Coronary artery (tissue), 2 donors: ENCODE data around the gene FAM78A.
"Not testable (repeated sequence)": the region's sequence is repeated elsewhere in the genome, so short reads cannot be mapped to it uniquely, and the experiment has no call there.

Experiments
- DNase-seq: peaks from one replicate; pipeline ENCODE4 v3.0.0-alpha.2; 2017; ENCODE audit warnings: low spot score
- H3K27ac ChIP-seq, 2 donors: fragments of 200-600 bp; sonication (generic); one replicate each; pipeline ENCODE4 v1.5.1; 2016 to 2019
- H3K4me3 ChIP-seq: fragments of 200-600 bp; sonication (generic); 2 replicates; pipeline ENCODE4 v1.5.1; 2016; ENCODE audit warnings: mild to moderate bottlenecking, moderate library complexity
- TF ChIP-seq, protein P1 (sequence below): fragments of 200-600 bp; sonication (generic); IDR thresholded peaks from one replicate; pipeline ENCODE4 v1.5.1; 2019; ENCODE audit warnings: antibody characterized with exemption

The FAM78A gene

DNA sequence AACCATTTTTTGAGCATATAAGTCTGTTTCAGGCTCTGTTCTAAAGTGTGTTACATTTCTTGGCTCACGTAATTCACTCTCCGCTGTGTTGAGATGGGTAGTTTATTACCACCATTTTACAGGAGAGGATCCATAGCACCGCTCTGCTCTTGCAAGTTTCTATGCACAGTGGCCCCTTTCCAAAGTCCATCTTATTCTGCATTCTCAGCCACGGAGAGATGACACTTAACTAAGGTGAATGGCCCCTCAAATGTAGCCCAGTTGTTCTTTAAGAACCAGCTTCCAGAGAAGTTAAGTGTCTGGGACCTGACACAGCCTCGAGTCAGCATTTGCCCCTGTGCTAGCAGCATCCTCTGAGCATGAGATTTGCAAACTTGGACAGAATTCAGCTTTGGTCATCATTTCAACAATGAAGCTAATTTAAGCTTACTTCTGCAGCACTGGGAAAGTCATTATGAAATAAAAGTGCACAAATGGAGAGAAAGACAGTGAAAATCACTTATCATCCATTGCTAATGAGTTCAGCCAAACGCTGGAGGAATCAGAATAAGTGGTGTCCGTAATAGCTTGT lies 61.9 kb downstream of the FAM78A start:
- Histone ChIP-seq H3K4me3 (no peak overlapping the region), H3K27ac (no peak overlapping the region)
- TF ChIP-seq, protein P1, sequence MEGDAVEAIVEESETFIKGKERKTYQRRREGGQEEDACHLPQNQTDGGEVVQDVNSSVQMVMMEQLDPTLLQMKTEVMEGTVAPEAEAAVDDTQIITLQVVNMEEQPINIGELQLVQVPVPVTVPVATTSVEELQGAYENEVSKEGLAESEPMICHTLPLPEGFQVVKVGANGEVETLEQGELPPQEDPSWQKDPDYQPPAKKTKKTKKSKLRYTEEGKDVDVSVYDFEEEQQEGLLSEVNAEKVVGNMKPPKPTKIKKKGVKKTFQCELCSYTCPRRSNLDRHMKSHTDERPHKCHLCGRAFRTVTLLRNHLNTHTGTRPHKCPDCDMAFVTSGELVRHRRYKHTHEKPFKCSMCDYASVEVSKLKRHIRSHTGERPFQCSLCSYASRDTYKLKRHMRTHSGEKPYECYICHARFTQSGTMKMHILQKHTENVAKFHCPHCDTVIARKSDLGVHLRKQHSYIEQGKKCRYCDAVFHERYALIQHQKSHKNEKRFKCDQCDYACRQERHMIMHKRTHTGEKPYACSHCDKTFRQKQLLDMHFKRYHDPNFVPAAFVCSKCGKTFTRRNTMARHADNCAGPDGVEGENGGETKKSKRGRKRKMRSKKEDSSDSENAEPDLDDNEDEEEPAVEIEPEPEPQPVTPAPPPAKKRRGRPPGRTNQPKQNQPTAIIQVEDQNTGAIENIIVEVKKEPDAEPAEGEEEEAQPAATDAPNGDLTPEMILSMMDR: no peak
- no peak for DNase-seq

DNA sequence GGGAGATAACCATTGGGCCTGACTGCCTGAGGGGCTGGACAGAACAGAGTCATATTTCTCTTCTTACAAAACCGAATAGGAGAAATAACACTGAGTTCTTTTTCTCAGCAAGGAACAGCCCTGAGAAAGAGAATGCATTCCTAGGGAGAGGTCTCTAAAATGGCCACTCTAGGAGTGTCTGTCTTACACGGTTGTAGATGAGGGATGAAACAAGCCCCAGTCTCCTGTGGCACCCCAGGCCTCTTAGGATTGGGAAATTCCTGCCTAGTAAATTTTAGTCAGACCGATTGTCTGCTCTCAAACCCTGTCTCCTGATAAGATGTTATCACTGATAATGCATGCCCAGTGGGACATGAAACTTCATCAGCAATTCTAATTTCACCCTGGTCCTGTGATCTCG lies 64.4 kb downstream of the FAM78A start:
- H3K27ac ChIP-seq, H3K4me3 ChIP-seq, DNase-seq: not testable (repeated sequence)
